ENCODE results near the gene RAP1A. TPM values are rescaled to one million over a fixed set of nuclear protein-coding genes. Genes with fewer than 3 reads are reported as not detected.
A peak's percentile ranks its signal among the peaks of the same experiment; 100 is the strongest.

Gene RAP1A
- total RNA-seq, 1 experiment from 2014 or later = 55.2 TPM

GRCh38 chr1:111644506-111644905 is 24.9 kb downstream of the RAP1A start:
- H3K79me2 ChIP-seq (ENCODE audit: low read depth) = peaks cover 56% of the 10 kb centered on the region

GRCh38 chr1:111647736-111648135 is 28.1 kb downstream of the RAP1A start:
- Histone ChIP-seq H2AFZ (no peak overlapping the region), H3F3A (ENCODE audit: insufficient read depth, low read depth) (peaks cover 14% of the 10 kb centered on the region), H3K9me2 (ENCODE audit: insufficient read depth) (no peaks in the 10 kb centered on the region), H4K20me1 (ENCODE audit: insufficient read depth) (peaks cover 7% of the 10 kb centered on the region), H3K36me3 (ENCODE audit: low read depth) (no peaks in the 10 kb centered on the region; the same call in 1 of the 2 replicates), H3K27ac (no peak overlapping the region), H3K4me1 (replicated peaks; ENCODE audit: insufficient read depth) (peaks cover 23% of the 10 kb centered on the region), H3K4me3 (no peak overlapping the region), H3K27me3 (ENCODE audit: insufficient read depth, low read depth) (no peaks in the 10 kb centered on the region), H3K9me3 (ENCODE audit: insufficient read depth, low read depth) (no peaks in the 10 kb centered on the region), H3K4me2 (no peak overlapping the region), H3K79me2 (ENCODE audit: low read depth) (peaks cover 55% of the 10 kb centered on the region)
- ChIA-PET POLR2A (ENCODE audit: unreplicated experiment) (interaction anchor here (0.7 kb wide), 1 partner anchor 34 kb away, joined by 12 read pairs; no protein-coding TSS in a partner anchor), CTCF (no interaction called here)
- TF ChIP-seq EZH2 (IDR thresholded peaks at IDR 0.05; ENCODE audit: low read depth) (no peak), CTCF (conservative IDR thresholded peaks at IDR 0.05) (no peak)
- intact Hi-C loops (cut with micrococcal nuclease; ENCODE audit: unreplicated experiment) = loop anchor here (2.0 kb wide), 1 partner anchor 139 kb away; no protein-coding TSS in a partner anchor
- no peak for DNase-seq
- no TSS peak for BruUV-seq (replicated peaks)

More at GRCh38 chr1:111644506-111644905, 24.9 kb downstream of the RAP1A start:
- Histone ChIP-seq H3K4me2 (no peak overlapping the region), H3F3A (ENCODE audit: insufficient read depth, low read depth) (peaks cover 10% of the 10 kb centered on the region; the same call in 1 of the 2 replicates), H3K36me3 (ENCODE audit: low read depth) (no peaks in the 10 kb centered on the region), H3K27me3 (ENCODE audit: insufficient read depth, low read depth) (no peaks in the 10 kb centered on the region), H4K20me1 (ENCODE audit: insufficient read depth) (peaks cover 7% of the 10 kb centered on the region), H2AFZ (no peak overlapping the region), H3K9me3 (ENCODE audit: insufficient read depth, low read depth) (no peaks in the 10 kb centered on the region), H3K4me3 (no peak overlapping the region), H3K27ac (no peak overlapping the region), H3K4me1 (replicated peaks; ENCODE audit: insufficient read depth) (peaks cover 11% of the 10 kb centered on the region), H3K9me2 (ENCODE audit: insufficient read depth) (no peaks in the 10 kb centered on the region)
- BruUV-seq (replicated peaks) = no TSS peak
- intact Hi-C loops (cut with micrococcal nuclease; ENCODE audit: unreplicated experiment) = no loop called here
- TF ChIP-seq EZH2 (IDR thresholded peaks at IDR 0.05; ENCODE audit: low read depth) = no peak
- no peak for TF ChIP-seq CTCF (conservative IDR thresholded peaks at IDR 0.05)
- POLR2A ChIA-PET (ENCODE audit: unreplicated experiment) = interaction anchor here (0.6 kb wide), 1 partner anchor 78 kb away, joined by 9 read pairs; no protein-coding TSS in a partner anchor
- CTCF ChIA-PET = interaction anchor here (0.8 kb wide), 1 partner anchor 22 kb away, joined by 3 read pairs; no protein-coding TSS in a partner anchor
- no peak for DNase-seq

GRCh38 chr1:111648806-111649205 is 29.2 kb downstream of the RAP1A start:
- Histone ChIP-seq H3K36me3 (ENCODE audit: low read depth) (no peaks in the 10 kb centered on the region; the same call in 1 of the 2 replicates), H3K27ac (no peak overlapping the region), H2AFZ (no peak overlapping the region), H3K79me2 (ENCODE audit: low read depth) (peaks cover 48% of the 10 kb centered on the region), H3K9me2 (ENCODE audit: insufficient read depth) (no peaks in the 10 kb centered on the region), H3K4me2 (peak overlapping the region; percentile 62), H3F3A (ENCODE audit: insufficient read depth, low read depth) (peaks cover 14% of the 10 kb centered on the region), H3K27me3 (ENCODE audit: insufficient read depth, low read depth) (no peaks in the 10 kb centered on the region), H3K4me3 (no peak overlapping the region), H4K20me1 (ENCODE audit: insufficient read depth) (no peaks in the 10 kb centered on the region; the same call in none of the 2 replicates), H3K4me1 (replicated peaks; ENCODE audit: insufficient read depth) (peaks cover 23% of the 10 kb centered on the region), H3K9me3 (ENCODE audit: insufficient read depth, low read depth) (no peaks in the 10 kb centered on the region)
- DNase-seq = no peak
- CTCF ChIA-PET = interaction anchor here (0.6 kb wide), 1 partner anchor 67 kb away, joined by 4 read pairs; no protein-coding TSS in a partner anchor
- BruUV-seq (replicated peaks) = no TSS peak
- TF ChIP-seq EZH2 (IDR thresholded peaks at IDR 0.05; ENCODE audit: low read depth) = no peak
- TF ChIP-seq CTCF (conservative IDR thresholded peaks at IDR 0.05) = no peak
- POLR2A ChIA-PET (ENCODE audit: unreplicated experiment) = interaction anchor here (0.6 to 0.8 kb wide), 2 partner anchors 141 to 896 kb away, joined by 3 read pairs; no protein-coding TSS in a partner anchor
- intact Hi-C loops (cut with micrococcal nuclease; ENCODE audit: unreplicated experiment) = loop anchor here (2.0 kb wide), 1 partner anchor 140 kb away; no protein-coding TSS in a partner anchor

All from PC-9 (cell line).